Mesothelial cell of epicardium (in vitro differentiated cells): ENCODE results near the gene MAD1L1. TPM values are rescaled to one million over a fixed set of nuclear protein-coding genes. Genes with fewer than 3 reads are reported as not detected.

Source experiments
- DNase-seq, 2 experiments: peaks; one replicate each; pipeline ENCODE4 v3.0.0; 2021; ENCODE audit warnings: low spot score in 2 of 2; ENCODE audit not compliant: unreplicated experiment in 2 of 2
- H3K27ac Mint-ChIP-seq: 2 replicates; pipeline ENCODE4 v1.8.0; 2021; ENCODE audit warnings: mixed read lengths
- H3K27me3 Mint-ChIP-seq: 2 replicates; pipeline ENCODE4 v1.8.0; 2021; ENCODE audit warnings: low read depth, mixed read lengths
- H3K36me3 Mint-ChIP-seq: 2 replicates; pipeline ENCODE4 v1.8.0; 2021; ENCODE audit warnings: mixed read lengths
- H3K4me1 Mint-ChIP-seq: 2 replicates; pipeline ENCODE4 v1.8.0; 2021; ENCODE audit warnings: mixed read lengths
- H3K4me3 Mint-ChIP-seq: 2 replicates; pipeline ENCODE4 v1.8.0; 2021; ENCODE audit warnings: mild to moderate bottlenecking, moderate library complexity, mixed read lengths
- H3K9me3 Mint-ChIP-seq: 2 replicates; pipeline ENCODE4 v1.8.0; 2021; ENCODE audit warnings: mixed read lengths
- total RNA-seq: library from RNA; stranded (reverse); gene quantifications from 3 replicates; pipeline ENCODE4 v1.2.1, GENCODE V29; 2021
- TF ChIP-seq, protein P1 (sequence below): fragments of 200-600 bp; sonication (generic); IDR thresholded peaks from one replicate; pipeline ENCODE4 v1.5.0; 2021; ENCODE audit warnings: antibody characterized with exemption; ENCODE audit not compliant: unreplicated experiment

MAD1L1 gene
- total RNA-seq, 1 donor from 2014 or later, result 45.0 TPM

DNA sequence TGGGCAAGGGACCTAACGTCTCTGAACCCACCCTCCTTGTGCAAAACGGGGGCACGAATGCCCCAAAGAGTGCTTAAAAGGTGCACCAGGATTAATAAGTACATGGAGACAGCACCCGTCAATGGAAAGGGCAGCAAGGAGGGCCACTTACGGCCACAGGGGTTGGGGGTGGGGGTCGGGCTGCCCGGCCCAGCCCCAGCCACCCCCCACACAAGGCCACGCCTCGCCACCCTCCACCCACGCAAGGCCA lies 213.4 kb downstream of the MAD1L1 start:
- no peak for DNase-seq
- Mint-ChIP-seq H3K27me3 (no peaks in the 10 kb centered on the region), H3K27ac (no peak overlapping the region), H3K4me1 (peaks cover 24% of the 10 kb centered on the region), H3K9me3 (peaks cover 5% of the 10 kb centered on the region), H3K36me3 (peaks cover 7% of the 10 kb centered on the region), H3K4me3 (no peak overlapping the region)
- TF ChIP-seq, protein P1, sequence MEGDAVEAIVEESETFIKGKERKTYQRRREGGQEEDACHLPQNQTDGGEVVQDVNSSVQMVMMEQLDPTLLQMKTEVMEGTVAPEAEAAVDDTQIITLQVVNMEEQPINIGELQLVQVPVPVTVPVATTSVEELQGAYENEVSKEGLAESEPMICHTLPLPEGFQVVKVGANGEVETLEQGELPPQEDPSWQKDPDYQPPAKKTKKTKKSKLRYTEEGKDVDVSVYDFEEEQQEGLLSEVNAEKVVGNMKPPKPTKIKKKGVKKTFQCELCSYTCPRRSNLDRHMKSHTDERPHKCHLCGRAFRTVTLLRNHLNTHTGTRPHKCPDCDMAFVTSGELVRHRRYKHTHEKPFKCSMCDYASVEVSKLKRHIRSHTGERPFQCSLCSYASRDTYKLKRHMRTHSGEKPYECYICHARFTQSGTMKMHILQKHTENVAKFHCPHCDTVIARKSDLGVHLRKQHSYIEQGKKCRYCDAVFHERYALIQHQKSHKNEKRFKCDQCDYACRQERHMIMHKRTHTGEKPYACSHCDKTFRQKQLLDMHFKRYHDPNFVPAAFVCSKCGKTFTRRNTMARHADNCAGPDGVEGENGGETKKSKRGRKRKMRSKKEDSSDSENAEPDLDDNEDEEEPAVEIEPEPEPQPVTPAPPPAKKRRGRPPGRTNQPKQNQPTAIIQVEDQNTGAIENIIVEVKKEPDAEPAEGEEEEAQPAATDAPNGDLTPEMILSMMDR, result no peak

DNA sequence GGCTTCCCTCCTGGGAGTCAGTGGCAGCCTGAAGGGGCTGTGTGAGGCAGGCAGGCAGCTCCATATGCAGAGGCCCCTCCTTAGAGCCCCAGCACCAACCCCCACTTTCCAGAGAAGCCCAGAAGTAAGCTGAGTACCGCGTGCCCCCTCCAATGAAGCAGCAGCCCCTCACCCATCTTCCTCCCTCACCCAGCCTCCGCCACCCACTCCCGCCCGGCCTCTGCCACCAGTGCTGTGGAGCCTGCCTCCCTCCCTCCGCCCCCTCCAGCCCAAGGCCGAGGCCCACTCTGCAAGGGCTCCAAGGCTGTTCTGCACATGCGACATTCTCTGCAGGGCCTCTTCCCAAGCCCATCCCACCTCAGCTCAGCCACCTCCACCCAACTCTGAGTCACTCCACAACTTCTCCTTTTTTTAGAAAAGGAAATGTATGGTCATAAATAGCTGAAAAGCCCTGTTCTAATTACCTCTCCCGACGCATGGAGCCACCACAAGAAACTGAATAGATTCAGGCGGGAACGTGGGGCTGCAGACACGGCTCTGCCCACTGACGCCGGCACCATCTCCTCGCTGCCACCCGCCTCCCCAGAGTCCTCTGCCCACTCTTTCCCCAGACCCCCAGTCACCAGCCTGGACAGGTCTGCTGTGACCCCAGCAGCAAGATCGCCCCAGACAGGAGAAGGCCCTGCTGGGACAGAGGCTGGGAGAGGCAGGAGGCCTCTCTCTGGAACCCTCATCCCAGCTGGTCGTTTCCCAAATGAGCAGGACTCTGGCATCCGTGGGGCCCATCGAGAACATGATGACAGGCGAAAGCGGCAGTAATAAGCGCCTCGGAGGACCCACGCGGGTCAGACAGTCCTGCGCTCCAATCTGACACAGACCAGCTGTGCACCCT lies 213.9 kb downstream of the MAD1L1 start:
- H3K36me3 Mint-ChIP-seq, result peaks cover 2% of the 10 kb centered on the region
- no peaks in the 10 kb centered on the region for H3K27me3 Mint-ChIP-seq
- TF ChIP-seq, protein P1, result no peak
- peaks cover 24% of the 10 kb centered on the region for H3K4me1 Mint-ChIP-seq
- no peak overlapping the region for H3K4me3 Mint-ChIP-seq
- peak in 1 of 2 experiments; percentile 28 for DNase-seq
- peak overlapping the region; percentile 93 for H3K27ac Mint-ChIP-seq
- no peaks in the 10 kb centered on the region for H3K9me3 Mint-ChIP-seq

- DNase-seq, result peak in 1 of 2 experiments; percentile 18
- no peak overlapping the region for H3K27ac Mint-ChIP-seq
- no peaks in the 10 kb centered on the region for H3K9me3 Mint-ChIP-seq
- no peak overlapping the region for H3K4me3 Mint-ChIP-seq
- peaks cover 27% of the 10 kb centered on the region for H3K4me1 Mint-ChIP-seq
- H3K36me3 Mint-ChIP-seq, result peaks cover 2% of the 10 kb centered on the region
- TF ChIP-seq, protein P1, result no peak
- H3K27me3 Mint-ChIP-seq, result no peaks in the 10 kb centered on the region
Observed at GRCh38 chr7:2017914-2018568, 214.7 kb downstream of the MAD1L1 start.

DNA sequence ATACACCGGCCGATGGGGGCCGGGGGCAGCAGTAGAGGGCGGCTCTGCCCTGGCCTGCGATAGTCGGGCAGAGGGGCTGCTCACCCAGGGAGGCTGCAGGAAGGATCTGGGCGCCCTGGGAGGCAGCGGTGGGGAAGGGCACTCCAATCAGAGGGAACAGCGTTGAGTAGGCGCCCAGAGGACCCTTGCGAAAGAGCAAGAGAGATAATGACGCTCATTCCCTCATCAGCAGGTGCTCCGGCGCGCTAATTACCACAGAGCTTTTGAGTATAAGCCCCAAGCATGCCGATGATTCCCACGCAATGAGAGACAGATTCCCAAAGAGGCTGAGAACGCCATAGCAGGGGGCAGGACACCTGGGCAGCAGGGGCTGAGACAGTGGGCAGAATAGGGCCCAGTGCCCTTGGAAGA lies 215.3 kb downstream of the MAD1L1 start:
- Mint-ChIP-seq H3K27ac (no peak overlapping the region), H3K4me1 (peaks cover 31% of the 10 kb centered on the region)

DNA sequence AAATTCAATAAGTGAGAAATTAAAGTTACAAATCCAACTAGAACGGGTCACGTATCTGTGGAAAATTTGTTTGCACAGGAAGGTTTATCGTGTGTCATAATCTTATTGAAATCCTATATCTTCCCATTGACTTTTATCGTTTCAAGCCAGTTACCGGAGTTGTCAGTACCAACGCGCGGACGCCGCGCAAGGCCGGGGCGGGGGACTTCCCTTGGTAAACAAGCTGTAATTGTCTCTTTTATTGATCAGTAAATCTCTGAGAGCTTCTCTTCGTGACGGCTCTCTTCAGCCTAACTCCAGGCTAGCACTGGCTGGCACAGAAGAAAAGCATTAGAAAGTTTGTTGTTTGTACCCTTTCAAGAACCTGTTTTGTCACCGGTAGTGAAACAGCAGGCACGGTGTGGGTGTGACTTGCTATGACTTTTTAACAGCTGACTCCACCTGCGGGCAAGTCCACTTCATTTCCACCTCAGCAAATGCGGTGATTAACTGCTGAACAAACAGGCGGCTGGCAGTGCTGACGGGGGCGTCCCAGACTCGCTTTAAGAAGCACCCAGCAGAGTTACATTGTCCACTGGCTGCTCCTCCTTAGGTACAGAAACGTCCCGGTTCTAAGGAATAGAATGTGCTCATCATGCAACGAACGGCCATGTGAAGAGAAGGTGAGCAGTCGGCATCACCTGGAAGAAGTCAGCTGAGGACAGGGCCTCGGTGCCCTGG lies 215.8 kb downstream of the MAD1L1 start:
- DNase-seq, result peak in 1 of 2 experiments; percentile 13
- TF ChIP-seq, protein P1, result no peak
- Mint-ChIP-seq H3K27me3 (no peaks in the 10 kb centered on the region), H3K36me3 (peaks cover 2% of the 10 kb centered on the region), H3K4me1 (peaks cover 36% of the 10 kb centered on the region), H3K4me3 (no peak overlapping the region), H3K27ac (no peak overlapping the region), H3K9me3 (no peaks in the 10 kb centered on the region)

More for the DNA sequence above, 215.3 kb downstream of the MAD1L1 start:
- Mint-ChIP-seq H3K4me3 (no peak overlapping the region), H3K27me3 (no peaks in the 10 kb centered on the region), H3K9me3 (no peaks in the 10 kb centered on the region), H3K36me3 (peaks cover 2% of the 10 kb centered on the region)
- TF ChIP-seq, protein P1, result no peak
- DNase-seq, result no peak
